Retinal pigment epithelial cell (primary cell): ENCODE results near the gene CNIH3.

Source experiments
- DNase-seq: peaks from one replicate; pipeline ENCODE4 v3.0.0-alpha.2; 2010; ENCODE audit warnings: low read depth
- H3K4me3 ChIP-seq: 2 replicates; pipeline ENCODE4 v1.5.1; 2011; ENCODE audit warnings: mild to moderate bottlenecking, low read length, control low read depth, moderate library complexity
- TF ChIP-seq, protein P1 (sequence below): conservative IDR thresholded peaks from 2 replicates; pipeline ENCODE4 v1.5.1; 2011; ENCODE audit warnings: low read depth, low read length, control low read depth, inconsistent platforms

CNIH3 gene

DNA sequence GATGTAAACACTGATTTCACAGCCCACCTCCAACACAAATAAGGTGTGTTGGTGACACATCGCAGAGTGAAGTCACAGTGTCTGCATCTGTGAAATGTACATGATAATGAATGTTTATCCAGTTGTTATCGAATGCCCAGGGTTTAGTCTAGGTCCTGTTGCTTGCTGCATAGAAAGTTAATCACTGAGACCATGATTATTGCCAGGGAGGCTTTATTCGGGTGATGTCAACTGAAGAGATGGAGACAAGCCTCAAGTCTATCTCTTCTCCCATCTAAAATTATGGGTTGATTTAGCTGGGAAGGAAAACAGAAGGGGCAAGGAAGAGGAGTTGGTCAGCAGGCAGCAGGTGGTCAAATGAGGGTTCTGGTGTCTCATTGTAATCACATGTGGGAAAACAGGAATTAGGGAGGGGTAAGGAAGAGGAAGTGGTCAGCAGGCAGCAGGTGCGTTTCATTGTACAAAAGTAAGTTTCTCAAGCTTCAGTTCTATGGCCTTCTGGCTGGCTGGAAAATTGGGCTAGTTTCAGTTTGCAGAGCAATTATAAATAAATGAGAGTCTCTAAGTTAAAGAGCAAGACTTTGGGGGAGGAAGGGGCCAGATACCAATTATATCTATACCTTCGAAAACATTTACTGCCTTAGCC is 167.0 kb downstream of the CNIH3 start:
- TF ChIP-seq, protein P1, sequence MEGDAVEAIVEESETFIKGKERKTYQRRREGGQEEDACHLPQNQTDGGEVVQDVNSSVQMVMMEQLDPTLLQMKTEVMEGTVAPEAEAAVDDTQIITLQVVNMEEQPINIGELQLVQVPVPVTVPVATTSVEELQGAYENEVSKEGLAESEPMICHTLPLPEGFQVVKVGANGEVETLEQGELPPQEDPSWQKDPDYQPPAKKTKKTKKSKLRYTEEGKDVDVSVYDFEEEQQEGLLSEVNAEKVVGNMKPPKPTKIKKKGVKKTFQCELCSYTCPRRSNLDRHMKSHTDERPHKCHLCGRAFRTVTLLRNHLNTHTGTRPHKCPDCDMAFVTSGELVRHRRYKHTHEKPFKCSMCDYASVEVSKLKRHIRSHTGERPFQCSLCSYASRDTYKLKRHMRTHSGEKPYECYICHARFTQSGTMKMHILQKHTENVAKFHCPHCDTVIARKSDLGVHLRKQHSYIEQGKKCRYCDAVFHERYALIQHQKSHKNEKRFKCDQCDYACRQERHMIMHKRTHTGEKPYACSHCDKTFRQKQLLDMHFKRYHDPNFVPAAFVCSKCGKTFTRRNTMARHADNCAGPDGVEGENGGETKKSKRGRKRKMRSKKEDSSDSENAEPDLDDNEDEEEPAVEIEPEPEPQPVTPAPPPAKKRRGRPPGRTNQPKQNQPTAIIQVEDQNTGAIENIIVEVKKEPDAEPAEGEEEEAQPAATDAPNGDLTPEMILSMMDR = no peak
- H3K4me3 ChIP-seq = no peak overlapping the region
- no peak for DNase-seq

- no peak for DNase-seq
- TF ChIP-seq, protein P1 = no peak
- H3K4me3 ChIP-seq = no peak overlapping the region
These were observed 168.3 kb downstream of the CNIH3 start for GRCh38 chr1:224784265-224785039.

DNA sequence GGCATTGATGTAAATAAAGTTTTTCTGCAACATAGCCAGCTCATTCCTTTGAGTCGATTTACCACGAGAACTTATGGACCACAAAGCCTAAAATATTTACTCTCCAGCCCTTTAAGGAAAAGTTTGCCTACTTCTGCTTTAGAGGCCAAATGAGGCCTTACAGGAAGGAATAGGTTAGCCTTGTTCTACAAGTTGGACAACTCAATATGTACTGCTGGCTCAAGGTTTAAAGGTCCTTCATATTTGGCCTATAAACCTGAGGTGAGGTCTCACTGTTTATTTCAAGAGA is 168.9 kb downstream of the CNIH3 start:
- no peak for DNase-seq
- H3K4me3 ChIP-seq = no peak overlapping the region
- TF ChIP-seq, protein P1 = no peak

GRCh38 chr1:224785622-224786021 is 169.5 kb downstream of the CNIH3 start:
- TF ChIP-seq, protein P1 = no peak
- DNase-seq = no peak
- no peak overlapping the region for H3K4me3 ChIP-seq

DNA sequence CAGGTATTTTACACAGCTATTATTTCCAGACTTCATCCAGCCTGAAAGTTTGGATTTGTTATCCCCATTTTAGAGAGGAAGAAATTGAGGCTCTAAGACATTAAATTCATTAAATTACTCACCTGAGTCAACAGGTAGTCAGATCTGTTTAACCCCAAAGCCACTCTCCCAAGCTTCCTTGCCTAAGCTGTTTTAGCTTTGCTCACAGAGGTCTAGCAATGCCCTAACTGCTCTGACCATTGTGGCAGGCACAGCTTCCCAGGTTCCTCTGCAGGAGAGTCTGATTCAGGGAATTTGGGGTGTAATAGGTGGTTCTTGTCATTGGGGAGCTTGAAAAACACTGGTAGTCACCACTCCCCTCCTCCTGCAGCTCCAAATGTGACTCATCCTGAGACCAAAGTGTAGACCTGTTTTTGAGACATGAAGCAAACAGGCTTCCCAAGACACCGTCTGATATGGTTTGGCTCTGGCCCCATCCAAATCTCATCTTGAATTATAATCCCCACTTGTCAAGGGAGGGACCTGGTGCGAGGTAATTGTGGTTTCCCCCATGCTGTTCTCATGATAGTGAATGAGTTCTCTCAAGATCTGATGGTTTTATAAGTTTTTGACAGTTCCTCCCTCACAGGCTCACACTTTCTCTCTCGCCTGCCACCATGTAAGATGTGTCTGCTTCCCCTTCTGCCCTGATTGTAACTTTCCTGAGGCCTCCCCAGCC is 170.6 kb downstream of the CNIH3 start:
- DNase-seq = no peak
- TF ChIP-seq, protein P1 = no peak
- H3K4me3 ChIP-seq = no peak overlapping the region

DNA sequence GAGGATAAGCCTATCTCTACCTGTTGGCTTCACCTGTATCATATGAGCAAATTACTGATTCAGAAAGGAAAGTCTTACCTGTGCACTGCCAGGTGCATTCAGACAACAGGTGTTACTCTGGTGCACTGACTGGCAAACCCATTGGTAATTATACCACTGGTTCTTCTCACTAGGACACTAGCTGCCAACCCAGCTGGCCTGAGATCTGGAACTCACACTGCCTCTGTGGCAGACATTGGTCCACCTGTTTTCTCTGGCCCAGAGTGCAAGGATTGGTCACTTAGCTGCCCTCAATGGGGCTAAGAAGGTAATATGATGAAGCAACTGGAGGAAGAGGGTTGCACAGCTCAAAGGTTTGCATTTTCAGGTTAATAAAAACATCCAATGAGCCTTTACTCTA is 173.2 kb downstream of the CNIH3 start:
- no peak for DNase-seq
- H3K4me3 ChIP-seq = no peak overlapping the region
- TF ChIP-seq, protein P1 = no peak
